ENCODE measurements around the gene CALCOCO1. TPM values are rescaled to one million over a fixed set of nuclear protein-coding genes. Genes with fewer than 3 reads are reported as not detected.

CALCOCO1 gene
- total RNA-seq, 4 donors from 2014 or later: 149 to 263 (median 237) TPM

DNA sequence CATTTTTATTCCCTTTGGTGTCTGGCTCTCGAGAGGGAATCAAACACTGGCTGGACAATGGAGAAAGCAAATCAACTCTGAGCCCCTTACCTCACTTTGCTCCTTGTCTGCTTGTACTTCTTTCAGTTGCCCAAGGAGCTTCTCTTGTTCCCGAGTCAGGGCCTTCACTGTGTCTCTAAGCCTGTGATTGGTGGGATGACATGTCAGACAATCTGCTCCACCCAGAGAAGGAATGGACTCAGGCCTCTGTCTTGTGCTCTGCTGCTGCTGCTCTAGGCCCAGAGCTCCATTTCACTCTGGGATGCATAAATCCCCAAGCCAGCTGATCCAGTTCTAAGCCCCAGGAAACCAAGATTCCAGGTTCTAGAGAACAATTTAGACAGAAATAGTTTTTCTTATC lies 7.6 kb downstream of the CALCOCO1 start:
- TF ChIP-seq, protein P1, sequence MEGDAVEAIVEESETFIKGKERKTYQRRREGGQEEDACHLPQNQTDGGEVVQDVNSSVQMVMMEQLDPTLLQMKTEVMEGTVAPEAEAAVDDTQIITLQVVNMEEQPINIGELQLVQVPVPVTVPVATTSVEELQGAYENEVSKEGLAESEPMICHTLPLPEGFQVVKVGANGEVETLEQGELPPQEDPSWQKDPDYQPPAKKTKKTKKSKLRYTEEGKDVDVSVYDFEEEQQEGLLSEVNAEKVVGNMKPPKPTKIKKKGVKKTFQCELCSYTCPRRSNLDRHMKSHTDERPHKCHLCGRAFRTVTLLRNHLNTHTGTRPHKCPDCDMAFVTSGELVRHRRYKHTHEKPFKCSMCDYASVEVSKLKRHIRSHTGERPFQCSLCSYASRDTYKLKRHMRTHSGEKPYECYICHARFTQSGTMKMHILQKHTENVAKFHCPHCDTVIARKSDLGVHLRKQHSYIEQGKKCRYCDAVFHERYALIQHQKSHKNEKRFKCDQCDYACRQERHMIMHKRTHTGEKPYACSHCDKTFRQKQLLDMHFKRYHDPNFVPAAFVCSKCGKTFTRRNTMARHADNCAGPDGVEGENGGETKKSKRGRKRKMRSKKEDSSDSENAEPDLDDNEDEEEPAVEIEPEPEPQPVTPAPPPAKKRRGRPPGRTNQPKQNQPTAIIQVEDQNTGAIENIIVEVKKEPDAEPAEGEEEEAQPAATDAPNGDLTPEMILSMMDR (IDR thresholded peaks at IDR 0.05; ENCODE audit: low read depth): no peak

DNA sequence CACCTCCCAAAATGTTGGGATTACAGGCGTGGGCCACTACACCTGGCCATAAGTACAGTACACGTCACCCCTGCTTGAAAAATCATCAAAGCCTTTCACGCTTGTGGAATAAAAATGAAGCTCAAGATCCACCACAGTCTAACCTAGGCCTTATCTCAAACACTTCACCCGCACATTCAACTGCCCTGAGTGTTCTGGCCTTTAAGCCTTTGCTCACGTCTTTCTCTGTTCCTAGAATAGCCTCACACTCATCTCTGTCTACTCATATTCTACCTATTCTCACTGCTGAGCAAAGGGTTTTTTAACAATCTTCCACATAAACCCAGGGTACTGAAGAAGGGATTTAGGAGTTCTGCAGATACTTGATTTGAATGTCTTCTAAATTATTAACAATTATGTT lies 9.9 kb downstream of the CALCOCO1 start:
- TF ChIP-seq, protein P1 (IDR thresholded peaks at IDR 0.05; ENCODE audit: low read depth): no peak

DNA sequence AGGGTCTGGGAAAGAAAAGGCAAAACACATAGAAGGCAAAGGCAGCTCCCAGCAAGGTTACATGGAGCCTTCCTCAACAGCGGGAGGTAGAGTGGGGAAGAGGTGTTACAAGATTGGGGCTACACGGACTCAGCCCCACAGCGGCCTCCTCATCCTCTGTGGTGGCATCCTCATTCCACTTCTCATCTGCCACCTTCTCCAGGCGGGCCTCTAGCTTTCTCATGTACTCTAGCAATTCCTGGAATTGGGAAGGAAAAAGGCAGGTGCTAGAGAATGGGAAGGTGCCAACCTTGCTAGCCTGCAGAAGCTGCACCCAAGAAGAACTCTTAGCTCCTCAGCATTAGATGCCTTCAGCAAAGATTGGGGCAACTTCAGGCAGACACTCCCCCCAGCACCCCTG lies 13.2 kb downstream of the CALCOCO1 start:
- TF ChIP-seq, protein P1 (IDR thresholded peaks at IDR 0.05; ENCODE audit: low read depth): no peak

DNA sequence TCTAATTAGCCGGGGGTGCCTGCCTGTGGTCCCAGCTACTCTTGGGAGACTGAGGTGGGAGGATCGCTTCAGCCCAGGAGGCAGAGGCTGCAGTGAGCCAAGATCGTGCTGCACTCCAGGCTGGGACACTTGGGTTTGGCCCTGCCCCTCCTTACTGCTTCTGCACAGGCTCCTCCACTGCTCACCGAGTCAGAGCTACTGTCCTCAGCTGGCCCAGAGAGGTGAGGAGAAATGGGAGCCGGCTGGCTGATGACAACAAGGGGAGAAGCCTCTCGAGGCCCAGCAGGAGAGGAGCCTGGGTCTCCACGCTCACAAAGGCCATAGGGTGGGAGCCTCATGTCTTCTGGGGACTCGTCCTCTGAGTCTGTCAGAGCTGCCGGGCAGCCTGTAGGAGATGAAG lies 13.7 kb downstream of the CALCOCO1 start:
- TF ChIP-seq, protein P1 (IDR thresholded peaks at IDR 0.05; ENCODE audit: low read depth): no peak

DNA sequence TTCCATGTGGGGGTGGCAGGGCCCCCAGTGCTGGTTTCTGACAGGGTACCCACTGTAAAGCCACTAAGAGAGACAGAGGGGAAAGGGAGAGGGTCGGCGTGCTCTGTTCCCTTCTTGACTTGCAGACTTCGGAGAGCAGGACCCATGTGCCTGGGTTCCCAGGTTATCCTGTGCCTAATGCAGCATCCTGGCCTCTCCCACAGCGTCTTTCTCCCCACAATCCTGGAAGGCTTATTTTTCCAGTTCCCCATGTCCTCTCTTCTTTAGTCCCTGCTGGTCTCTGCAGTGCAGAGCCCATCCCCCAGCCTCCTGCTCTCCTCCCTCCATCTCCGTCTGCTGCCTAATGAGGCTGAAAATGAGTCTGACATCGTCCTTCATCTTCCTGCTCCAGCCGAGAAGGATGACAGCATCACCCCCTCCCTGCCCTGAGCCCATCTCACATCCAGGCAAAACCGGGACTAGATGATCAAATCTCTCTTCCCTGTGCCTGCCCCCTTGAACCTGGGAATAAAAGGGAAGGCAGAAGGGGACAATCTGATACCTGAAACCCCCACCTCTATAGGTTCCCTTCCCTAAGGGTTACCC lies 15.1 kb downstream of the CALCOCO1 start:
- TF ChIP-seq, protein P1 (IDR thresholded peaks at IDR 0.05; ENCODE audit: low read depth): no peak

DNA sequence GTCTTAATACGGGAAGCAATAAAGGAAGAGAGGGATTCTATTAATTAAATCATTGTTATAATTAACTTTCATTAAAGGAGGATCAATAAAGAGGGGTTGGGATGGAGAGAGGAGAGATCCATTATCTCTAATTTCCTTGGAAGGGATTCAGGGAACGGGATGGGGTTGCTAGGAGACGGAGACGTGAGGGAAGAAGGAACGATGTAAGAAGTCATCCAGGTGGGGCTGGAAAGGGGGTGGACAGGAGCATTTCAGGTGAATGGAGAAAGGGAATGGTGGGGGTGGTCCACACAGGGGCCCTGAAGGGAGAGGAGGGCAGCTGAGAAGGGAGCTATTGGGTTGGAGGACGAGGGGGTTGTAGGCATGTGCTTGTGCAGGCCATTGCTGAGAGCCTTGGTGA lies 17.2 kb downstream of the CALCOCO1 start:
- TF ChIP-seq, protein P1 (IDR thresholded peaks at IDR 0.05; ENCODE audit: low read depth): no peak

DNA sequence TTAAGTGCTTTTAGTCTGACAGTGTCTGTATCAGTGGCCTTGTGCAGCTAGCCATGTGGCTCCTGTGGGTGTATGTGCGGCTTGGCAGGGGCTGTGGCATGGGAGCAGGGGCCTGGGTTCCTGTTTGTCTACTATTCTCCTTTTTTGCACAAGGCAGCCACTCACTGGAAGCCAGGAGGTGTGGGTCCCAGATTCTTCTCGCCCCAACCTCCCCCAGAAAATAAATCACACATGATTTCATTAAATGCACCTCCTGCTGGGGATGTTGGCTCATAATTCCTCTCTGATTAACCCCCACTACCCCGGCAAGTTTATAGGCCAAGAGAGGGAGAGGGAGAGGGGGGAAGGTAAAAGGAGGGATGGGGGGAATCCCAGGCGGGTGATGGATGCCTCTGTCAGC lies 17.6 kb downstream of the CALCOCO1 start:
- TF ChIP-seq, protein P1 (IDR thresholded peaks at IDR 0.05; ENCODE audit: low read depth): no peak
